H4 (cell line): ENCODE results near the gene SAE1. TPM values are rescaled to one million over a fixed set of nuclear protein-coding genes. Genes with fewer than 3 reads are reported as not detected.
"Not testable (repeated sequence)": the region's sequence is repeated elsewhere in the genome, so short reads cannot be mapped to it uniquely, and the experiment has no call there.

Experiments used
- DNase-seq: peaks from one replicate; pipeline ENCODE4 v3.0.0-alpha.2; 2015; ENCODE audit warnings: low spot score
- total RNA-seq: library from RNA; depleted of rRNA; stranded (reverse); fragments of >200 nt; shearing (Covaris generic); gene quantifications from 2 replicates; pipeline ENCODE4 v1.2.3, GENCODE V29; 2014; rRNA removed

SAE1 gene
- total RNA-seq, 1 experiment from 2014 or later: 362 TPM

GRCh38 chr19:47240996-47241918, 110.6 kb downstream of the SAE1 start:
- peak; percentile 86 for DNase-seq

DNA sequence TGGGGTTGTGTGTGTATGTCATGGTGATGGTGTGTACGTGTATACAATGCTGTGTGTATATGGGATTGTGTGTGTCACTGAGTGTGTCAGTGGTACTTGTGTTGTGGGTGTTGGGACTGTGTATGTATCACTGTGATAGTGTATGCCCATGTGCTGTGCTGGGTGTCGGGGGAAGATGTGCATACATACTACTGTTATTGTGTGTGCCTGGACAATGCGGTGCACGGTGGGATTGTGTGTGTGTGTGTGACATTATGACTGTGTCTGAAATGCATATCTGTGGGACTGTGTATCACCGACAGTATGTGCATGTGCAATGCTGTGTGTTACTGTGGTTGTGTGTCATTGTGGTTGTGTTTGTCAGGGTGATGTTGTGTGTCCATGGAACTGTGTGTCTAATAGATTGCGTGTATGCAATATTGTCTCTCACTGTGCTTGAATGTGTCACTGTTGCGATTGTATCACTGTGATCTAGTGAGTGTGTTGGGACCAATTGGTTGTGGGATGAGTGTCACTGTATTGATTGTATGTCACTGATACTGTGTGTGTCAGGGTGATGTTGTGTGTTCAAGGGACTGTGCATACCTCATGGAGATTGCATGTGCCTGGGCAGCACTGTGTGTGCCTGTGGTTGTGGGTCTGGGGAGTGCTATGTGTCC, 111.4 kb downstream of the SAE1 start:
- DNase-seq: no peak

DNA sequence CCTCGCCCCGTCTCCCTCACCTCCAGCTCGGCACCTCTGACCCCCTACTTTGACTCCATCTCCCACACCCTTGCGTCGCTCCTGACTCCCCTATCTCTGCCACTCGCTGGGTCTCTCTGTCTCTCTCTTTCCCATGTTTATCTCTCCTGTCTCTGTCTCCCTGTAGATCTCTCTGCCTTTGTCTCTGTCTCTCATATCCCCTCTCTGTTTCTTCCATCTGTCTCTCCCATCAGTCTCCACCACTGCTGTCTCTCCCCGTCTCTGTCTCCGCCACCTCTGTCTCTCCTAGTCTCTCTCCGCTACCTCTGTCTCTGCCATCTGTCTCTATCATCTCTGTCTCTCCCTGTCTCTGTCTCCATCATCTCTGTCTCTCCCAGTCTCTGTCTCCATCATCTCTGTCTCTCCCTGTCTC, 112.7 kb downstream of the SAE1 start:
- DNase-seq: no peak

DNA sequence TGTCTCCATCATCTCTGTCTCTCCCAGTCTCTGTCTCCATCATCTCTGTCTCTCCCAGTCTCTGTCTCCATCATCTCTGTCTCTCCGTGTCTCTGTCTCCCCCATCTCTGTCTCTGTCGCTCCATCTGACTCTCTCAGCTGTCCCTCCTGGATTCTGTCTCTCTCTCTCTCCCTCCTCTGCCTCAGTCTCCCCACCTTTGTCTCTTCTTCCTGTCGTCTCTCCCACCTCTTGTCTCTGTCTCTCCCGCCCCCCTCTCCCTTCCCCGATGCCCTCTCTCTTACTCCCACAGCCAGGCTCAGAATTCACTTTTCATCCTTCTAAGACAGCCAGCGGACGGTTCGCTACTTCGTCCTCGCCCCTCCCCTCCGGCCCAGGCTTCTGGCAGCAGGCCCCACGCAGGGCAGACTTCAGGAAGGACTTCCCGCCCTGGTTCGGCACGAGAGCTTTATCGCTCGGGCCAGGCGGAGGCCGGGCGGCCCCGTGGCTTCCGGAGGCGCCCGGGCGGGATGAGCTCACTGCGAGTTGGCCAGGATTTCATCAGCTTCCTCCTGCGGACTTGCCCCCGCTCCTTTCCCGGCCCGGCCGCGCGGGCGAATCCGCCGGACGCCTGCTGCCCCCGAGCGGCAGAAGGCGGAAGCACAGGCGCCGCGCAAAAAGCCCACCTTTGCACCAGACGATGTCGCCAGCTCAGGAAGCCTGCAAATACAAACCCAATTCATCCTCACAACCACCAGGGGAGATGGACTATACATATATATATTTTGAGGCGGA, 113.3 kb downstream of the SAE1 start:
- peak; percentile 96 for DNase-seq

DNA sequence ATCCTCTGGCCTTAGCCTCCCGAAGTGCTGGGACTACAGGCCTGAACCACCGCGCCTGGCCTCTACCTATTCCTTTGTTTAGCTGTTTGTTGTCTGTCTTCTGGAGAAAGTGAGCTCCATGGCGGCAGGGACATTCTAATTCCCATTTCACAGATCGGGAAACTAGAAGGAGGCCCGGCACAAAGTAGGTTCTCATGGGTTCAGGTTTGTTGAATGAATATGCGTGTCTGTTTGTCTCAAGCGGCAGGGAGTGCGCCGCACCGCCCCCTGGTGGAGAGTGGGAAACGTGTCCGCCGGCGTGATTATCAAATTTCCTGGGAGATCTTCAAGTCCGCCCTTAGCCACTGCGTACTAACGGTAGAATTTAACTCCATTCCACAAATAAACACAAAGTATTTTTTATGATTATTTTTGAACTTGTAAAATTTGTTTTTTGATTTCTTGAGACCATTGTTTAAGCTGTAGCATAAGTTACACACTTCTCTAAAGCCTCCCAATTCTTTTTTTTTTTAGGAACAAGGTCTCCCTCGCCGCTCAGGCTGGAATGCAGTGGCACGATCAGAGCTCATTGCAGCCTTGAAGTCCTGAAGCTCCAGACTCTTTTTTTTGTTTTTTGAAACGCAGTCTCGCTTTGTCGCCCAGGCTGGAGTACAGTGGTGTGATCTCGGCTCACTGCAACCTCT, 116.8 kb downstream of the SAE1 start:
- peak; percentile 72 for DNase-seq

- not testable (repeated sequence) for DNase-seq
These were observed 122.4 kb downstream of the SAE1 start for GRCh38 chr19:47253016-47253415.

DNA sequence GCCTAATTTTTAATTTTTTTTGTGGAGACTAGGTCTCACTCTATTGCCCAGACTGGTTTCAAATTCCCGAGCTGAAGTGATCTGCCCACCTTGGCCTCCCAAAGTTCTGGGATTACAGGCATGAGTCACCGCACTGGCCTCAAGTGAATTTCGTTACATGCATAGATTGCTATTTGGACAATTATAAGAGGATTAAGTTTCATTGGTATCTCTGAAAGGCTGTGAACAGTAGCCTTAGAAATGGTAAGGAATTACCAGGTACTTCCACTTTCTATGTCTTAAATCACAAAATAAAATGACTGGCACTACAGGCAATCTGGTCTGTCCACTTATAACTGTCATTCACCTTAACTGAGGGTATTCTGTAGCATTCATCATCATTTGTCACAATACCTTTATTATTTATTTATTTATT, 122.8 kb downstream of the SAE1 start:
- peak; percentile 85 for DNase-seq

- no peak for DNase-seq
These were observed 123.3 kb downstream of the SAE1 start for GRCh38 chr19:47253970-47254369.

DNA sequence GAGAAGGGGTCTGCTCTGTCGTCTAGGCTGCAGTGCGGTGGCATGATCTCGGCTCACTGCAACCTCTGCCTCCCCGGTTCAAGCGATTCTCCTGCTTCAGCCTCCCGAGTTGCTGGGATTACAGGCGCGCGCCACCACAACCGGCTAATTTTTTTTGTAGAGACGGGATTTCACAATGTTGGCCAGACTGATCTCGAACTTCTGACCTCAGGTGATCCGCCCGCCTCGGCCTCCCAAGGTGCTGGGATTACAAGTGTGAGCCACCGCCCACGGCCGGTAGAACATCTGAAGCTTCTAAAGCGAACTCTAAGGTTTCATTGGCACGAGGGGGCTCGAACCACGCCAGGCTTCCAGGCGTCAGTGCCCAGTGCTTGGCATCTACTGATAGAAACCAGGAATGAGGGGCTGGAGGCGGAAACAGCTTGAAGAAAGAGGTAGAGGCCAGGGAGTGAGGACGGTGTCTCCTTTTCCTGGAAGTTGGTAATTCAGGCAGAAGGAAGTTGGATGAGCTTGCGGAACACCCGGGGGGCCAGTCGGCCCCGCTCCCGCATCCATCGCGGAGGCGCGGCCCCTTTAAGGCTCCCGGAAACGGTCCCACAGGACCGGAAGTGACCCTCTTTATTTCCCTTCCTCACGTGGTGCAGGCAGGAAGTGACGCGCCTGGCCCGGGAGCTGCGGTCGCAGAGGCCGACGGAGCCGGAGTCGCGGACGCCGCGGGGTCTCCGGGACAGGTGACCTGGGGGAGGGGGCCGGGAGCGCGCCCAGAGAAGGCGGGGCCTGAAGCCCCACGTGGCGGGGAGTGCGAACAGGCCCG, 125.5 kb downstream of the SAE1 start, which contains the start of gene CCDC9:
Gene CCDC9, plus strand, starts transcription at position 647 of the 814 bp plus-strand sequence. CDS start 1,876 bp downstream, outside the sequence.
- DNase-seq: peak; percentile 98

- DNase-seq: peak; percentile 97
These were observed 126.2 kb downstream of the SAE1 start for GRCh38 chr19:47256693-47257410.

DNA sequence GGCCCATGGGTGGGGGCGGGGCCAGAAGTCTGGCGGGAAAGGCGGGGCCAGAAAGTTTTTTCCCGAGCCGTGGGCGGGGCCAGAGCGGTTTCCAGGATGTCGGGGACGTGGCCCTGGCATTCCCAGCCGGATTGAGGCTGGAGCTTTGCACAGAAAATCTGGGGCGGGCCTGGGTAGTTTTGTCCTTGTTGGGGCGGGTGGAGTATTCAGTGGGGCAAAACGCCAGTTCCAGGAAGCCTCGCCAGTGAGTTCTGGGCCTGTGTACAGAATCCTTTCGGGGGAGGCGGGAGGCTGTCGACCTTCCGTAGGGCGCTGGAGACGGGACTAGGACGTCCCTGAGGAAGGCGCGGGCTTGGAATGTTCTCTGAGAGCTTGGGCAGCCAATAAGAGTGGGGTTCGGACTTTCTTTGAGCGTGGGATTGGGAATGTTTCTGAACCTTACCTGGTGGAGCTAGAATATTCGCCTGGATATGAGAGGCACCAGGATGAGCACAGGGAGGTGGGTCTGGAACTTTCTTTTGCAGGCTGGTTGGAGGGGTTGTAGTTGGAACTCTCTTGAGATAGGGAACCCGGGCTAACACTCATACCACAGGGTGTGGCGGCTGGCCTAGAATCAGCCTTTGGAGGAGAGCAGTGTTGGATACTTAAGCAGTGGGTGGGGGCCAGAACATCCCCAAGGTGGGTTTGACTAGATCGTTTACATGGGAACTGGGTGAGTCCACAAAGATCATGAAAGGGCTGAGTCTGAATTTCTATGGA, 127.0 kb downstream of the SAE1 start:
- no peak for DNase-seq

DNA sequence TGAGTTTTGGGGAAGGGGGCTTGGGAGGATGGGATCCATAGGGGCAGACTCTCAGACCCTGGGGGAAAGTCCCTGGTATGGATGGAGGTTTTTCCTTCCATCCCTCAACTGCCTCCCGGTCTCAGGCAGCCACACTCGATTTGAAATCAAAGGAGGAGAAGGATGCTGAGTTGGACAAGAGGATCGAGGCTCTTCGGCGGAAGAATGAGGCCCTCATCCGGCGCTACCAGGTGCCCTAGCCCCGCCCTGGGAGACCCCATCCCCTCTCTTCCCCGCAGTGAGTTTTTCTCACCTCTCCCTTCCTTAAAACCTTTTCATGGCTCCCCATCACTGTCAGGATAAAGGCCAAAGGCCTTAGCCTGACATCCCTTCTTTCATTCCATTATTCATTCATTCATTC, 127.8 kb downstream of the SAE1 start:
- DNase-seq: no peak

- no peak for DNase-seq
These were observed 128.4 kb downstream of the SAE1 start for GRCh38 chr19:47258895-47259555.

Other genes with a start within 250 kb of the SAE1 start
- 0.29 TPM in 1 of 2 replicates, not detected in the other for gene NPAS1, start 111.0 kb upstream of the SAE1 start, total RNA-seq
- 33.7 and 35.8 TPM in 2 replicates for gene TMEM160, start 82.2 kb upstream of the SAE1 start, total RNA-seq
- gene ZC3H4, start 17.1 kb upstream of the SAE1 start, total RNA-seq: 6.3 and 7.6 TPM in 2 replicates
- 3.3 and 3.7 TPM in 2 replicates for gene BBC3, start 100.4 kb downstream of the SAE1 start, total RNA-seq
- 3.4 and 3.6 TPM in 2 replicates for gene CCDC9, start 125.7 kb downstream of the SAE1 start, total RNA-seq
- 5.7 and 7.2 TPM in 2 replicates for gene INAFM1, start 144.1 kb downstream of the SAE1 start, total RNA-seq
- 0.04 TPM in 1 of 2 replicates, not detected in the other for gene C5AR1, start 179.0 kb downstream of the SAE1 start, total RNA-seq
- 0.08 TPM in 1 of 2 replicates, not detected in the other for gene C5AR2, start 201.3 kb downstream of the SAE1 start, total RNA-seq
- gene DHX34, start 218.5 kb downstream of the SAE1 start, total RNA-seq: 7.3 and 8.0 TPM in 2 replicates